ENCODE results near the gene CHMP2B. TPM values are rescaled to one million over a fixed set of nuclear protein-coding genes. Genes with fewer than 3 reads are reported as not detected.

Gene CHMP2B
- total and polyA plus RNA-seq, 4 donors = 12.6 to 49.5 (median 15.5) TPM

GRCh38 chr3:87197531-87197930 is 29.6 kb upstream of the CHMP2B start:
- TF ChIP-seq MAX (IDR thresholded peaks at IDR 0.05) (no peak), FOXA2 (IDR thresholded peaks at IDR 0.05) (no peak), SP1 (IDR thresholded peaks at IDR 0.05) (no peak), EGR1 (IDR thresholded peaks at IDR 0.05; ENCODE audit: low read depth in 2 of 2) (no peak), RXRA (IDR thresholded peaks at IDR 0.05) (no peak), REST (IDR thresholded peaks at IDR 0.05) (no peak), HNF4A (conservative IDR thresholded peaks at IDR 0.05) (peak in 1 of 2 donors; percentile 5)
- Histone ChIP-seq H3K9me3 (ENCODE audit: control insufficient read depth in 4 of 4, low read length in 3 of 4) (no peaks in the 10 kb centered on the region), H3K36me3 (ENCODE audit: control insufficient read depth in 4 of 4, insufficient read depth in 3 of 4, low read depth in 1 of 4, low read length in 3 of 4) (no peaks in the 10 kb centered on the region), H3K27ac (ENCODE audit: low read depth in 1 of 2, low read length in 2 of 2) (no peak overlapping the region), H3K4me3 (ENCODE audit: low read depth in 1 of 3, low read length in 3 of 3) (no peak overlapping the region), H3K4me1 (ENCODE audit: control insufficient read depth in 4 of 4, insufficient read depth in 4 of 4, low read length in 3 of 4) (peaks cover 0 to 13% (median 9%) of the 10 kb centered on the region in 4 donors), H3K27me3 (ENCODE audit: control insufficient read depth in 4 of 4, insufficient read depth in 4 of 4, low read length in 3 of 4) (no peaks in the 10 kb centered on the region), H3K9ac (ENCODE audit: low read depth in 1 of 2, low read length in 2 of 2) (no peak overlapping the region)
- 66% methylated on average over 4 of the region's 4 CpGs for WGBS
- DNase-seq (ENCODE audit: low spot score) = no peak

- Histone ChIP-seq H3K27ac (ENCODE audit: low read depth in 1 of 2, low read length in 2 of 2) (no peak overlapping the region), H3K9me3 (ENCODE audit: control insufficient read depth in 4 of 4, low read length in 3 of 4) (no peaks in the 10 kb centered on the region), H3K27me3 (ENCODE audit: control insufficient read depth in 4 of 4, insufficient read depth in 4 of 4, low read length in 3 of 4) (no peaks in the 10 kb centered on the region), H3K4me3 (ENCODE audit: low read depth in 1 of 3, low read length in 3 of 3) (no peak overlapping the region), H3K36me3 (ENCODE audit: control insufficient read depth in 4 of 4, insufficient read depth in 3 of 4, low read depth in 1 of 4, low read length in 3 of 4) (no peaks in the 10 kb centered on the region), H3K4me1 (ENCODE audit: control insufficient read depth in 4 of 4, insufficient read depth in 4 of 4, low read length in 3 of 4) (peaks cover 0 to 13% (median 9%) of the 10 kb centered on the region in 4 donors), H3K9ac (ENCODE audit: low read depth in 1 of 2, low read length in 2 of 2) (no peak overlapping the region)
- DNase-seq (ENCODE audit: low spot score) = no peak
- no peak for TF ChIP-seq RAD21 (IDR thresholded peaks at IDR 0.05)
- TF ChIP-seq ZBTB33 (IDR thresholded peaks at IDR 0.05) = no peak
- TF ChIP-seq SP1 (IDR thresholded peaks at IDR 0.05) = no peak
- TF ChIP-seq HNF4A (conservative IDR thresholded peaks at IDR 0.05) = no peak
- no peak for TF ChIP-seq GABPA (IDR thresholded peaks at IDR 0.05 in 1 of 2, conservative IDR thresholded peaks at IDR 0.05 in 1 of 2)
These were observed 28.3 kb upstream of the CHMP2B start for GRCh38 chr3:87198774-87199173.

- no peak overlapping the region for H3K27ac ChIP-seq (ENCODE audit: low read depth in 1 of 2, low read length in 2 of 2)
- WGBS = 60% methylated on average over 2 of the region's 2 CpGs
- no peak for DNase-seq (ENCODE audit: low spot score)
- TF ChIP-seq HNF4G (IDR thresholded peaks at IDR 0.05) (no peak), JUND (IDR thresholded peaks at IDR 0.05) (no peak), EGR1 (IDR thresholded peaks at IDR 0.05; ENCODE audit: low read depth in 2 of 2) (no peak), FOXA2 (IDR thresholded peaks at IDR 0.05) (peak; percentile 23), HNF4A (conservative IDR thresholded peaks at IDR 0.05) (peak; percentile 51 to 66), SP1 (IDR thresholded peaks at IDR 0.05) (no peak), FOXA1 (IDR thresholded peaks at IDR 0.05) (no peak), CTCF (IDR thresholded peaks at IDR 0.05; ENCODE audit: low read depth, low read length, missing input control) (no peak), ZBTB33 (IDR thresholded peaks at IDR 0.05) (no peak), RAD21 (IDR thresholded peaks at IDR 0.05) (no peak)
These were observed 27.5 kb upstream of the CHMP2B start for GRCh38 chr3:87199628-87200027.

More at GRCh38 chr3:87199628-87200027, 27.5 kb upstream of the CHMP2B start:
- H3K4me1 ChIP-seq (ENCODE audit: control insufficient read depth in 4 of 4, insufficient read depth in 4 of 4, low read length in 3 of 4) = peaks cover 0 to 13% (median 9%) of the 10 kb centered on the region in 4 donors
- H3K27me3 ChIP-seq (ENCODE audit: control insufficient read depth in 4 of 4, insufficient read depth in 4 of 4, low read length in 3 of 4) = no peaks in the 10 kb centered on the region
- H3K36me3 ChIP-seq (ENCODE audit: control insufficient read depth in 4 of 4, insufficient read depth in 3 of 4, low read depth in 1 of 4, low read length in 3 of 4) = no peaks in the 10 kb centered on the region
- H3K9me3 ChIP-seq (ENCODE audit: control insufficient read depth in 4 of 4, low read length in 3 of 4) = no peaks in the 10 kb centered on the region
- no peak overlapping the region for H3K4me3 ChIP-seq (ENCODE audit: low read depth in 1 of 3, low read length in 3 of 3)
- no peak overlapping the region for H3K9ac ChIP-seq (ENCODE audit: low read depth in 1 of 2, low read length in 2 of 2)

Data from liver (tissue), 9 donors.